GM12892 (cell line): Measurements from ENCODE around the gene PRMT9.

ENCODE experiments used
- POLR2AphosphoS5 ChIP-seq: IDR thresholded peaks from 2 replicates; pipeline ENCODE4 v1.6.1; 2011; ENCODE audit warnings: low read depth, low read length, control low read depth
- TAF1 ChIP-seq: IDR thresholded peaks from 2 replicates; pipeline ENCODE4 v1.6.1; 2011; ENCODE audit warnings: low read depth, mild to moderate bottlenecking, control low read depth, low read length, borderline replicate concordance

- TF ChIP-seq TAF1 (no peak), POLR2AphosphoS5 (no peak)
Measured at GRCh38 chr4:147696866-147697265, 12.9 kb upstream of the PRMT9 start.
